GM19099 (cell line): Measurements from ENCODE around the gene ERBB2.

Experiments
- POLR2A ChIP-seq: IDR thresholded peaks from 3 replicates; pipeline ENCODE4 v1.6.1; 2011; ENCODE audit warnings: low read depth; ENCODE audit not compliant: insufficient read length; ENCODE audit errors: extremely low read depth

Gene ERBB2

GRCh38 chr17:39672522-39673334 lies 27.1 kb upstream of the ERBB2 start:
- TF ChIP-seq POLR2A, result no peak

GRCh38 chr17:39673335-39674081 lies 26.4 kb upstream of the ERBB2 start:
- TF ChIP-seq POLR2A, result no peak

GRCh38 chr17:39674179-39674578 lies 25.7 kb upstream of the ERBB2 start:
- TF ChIP-seq POLR2A, result no peak

- peak; percentile 38 for TF ChIP-seq POLR2A
Observed at GRCh38 chr17:39674702-39675389, 25.0 kb upstream of the ERBB2 start.

- TF ChIP-seq POLR2A, result no peak
Observed at GRCh38 chr17:39675390-39676082, 24.3 kb upstream of the ERBB2 start.

GRCh38 chr17:39676198-39676819 lies 23.6 kb upstream of the ERBB2 start:
- peak; percentile 16 for TF ChIP-seq POLR2A

- TF ChIP-seq POLR2A, result no peak
Observed at GRCh38 chr17:39677072-39677471, 22.8 kb upstream of the ERBB2 start.

- TF ChIP-seq POLR2A, result no peak
Observed at GRCh38 chr17:39677542-39678339, 22.1 kb upstream of the ERBB2 start.

GRCh38 chr17:39678340-39679116 lies 21.3 kb upstream of the ERBB2 start:
- TF ChIP-seq POLR2A, result no peak

GRCh38 chr17:39679521-39680192 lies 20.2 kb upstream of the ERBB2 start:
- TF ChIP-seq POLR2A, result no peak

- no peak for TF ChIP-seq POLR2A
Observed at GRCh38 chr17:39683295-39683939, 16.4 kb upstream of the ERBB2 start.
